HG03354 (cell line): ENCODE results near the gene NELL2.
"Not testable (repeated sequence)": the region's sequence is repeated elsewhere in the genome, so short reads cannot be mapped to it uniquely, and the experiment has no call there.

Source experiments
- ATAC-seq: cut with Tn5 transposase; IDR thresholded peaks from one replicate; pipeline ENCODE4 v1.9.1; 2021; ENCODE audit warnings: mild to moderate bottlenecking; ENCODE audit not compliant: unreplicated experiment, poor library complexity, severe bottlenecking

NELL2 gene

GRCh38 chr12:44848703-44849085 is 27.4 kb downstream of the NELL2 start:
- peak; percentile 66 for ATAC-seq

DNA sequence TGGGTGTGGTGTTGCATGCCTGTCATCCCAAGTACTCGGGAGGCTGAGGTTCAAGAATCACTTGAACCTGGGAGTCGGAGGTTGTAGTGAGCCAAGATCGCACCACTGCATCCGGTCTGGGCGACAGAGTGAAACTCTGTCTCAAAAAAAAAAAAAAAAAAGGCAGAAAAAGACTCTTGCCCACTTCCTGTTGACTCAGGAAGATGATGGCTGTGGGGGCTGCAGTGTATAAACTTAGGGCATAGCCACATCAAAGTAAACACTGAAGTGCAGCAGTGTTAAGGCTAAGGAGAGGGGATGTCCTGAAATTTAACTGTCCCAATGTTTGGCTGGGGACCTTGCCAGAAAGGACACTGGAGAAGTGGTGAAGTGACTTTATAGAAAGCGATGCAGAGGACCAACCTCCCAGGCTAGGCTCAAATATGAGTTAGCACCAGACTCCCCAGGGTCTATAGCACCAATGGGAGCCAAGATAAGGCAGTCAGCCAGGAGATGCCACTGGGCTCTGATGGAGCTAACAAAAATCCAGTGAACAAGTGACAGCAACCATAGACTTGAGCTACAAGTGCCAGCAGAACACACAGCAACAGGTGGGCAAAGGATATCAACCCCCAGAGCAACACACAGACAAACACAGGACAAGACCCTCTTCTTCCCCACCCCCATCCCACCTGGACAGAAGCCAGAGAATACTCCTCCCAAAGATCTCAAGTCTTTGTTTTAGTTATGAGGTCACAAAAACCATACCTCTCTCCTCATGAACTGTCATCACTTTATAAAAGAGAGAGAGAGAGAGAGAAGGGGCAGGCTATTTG is 28.0 kb downstream of the NELL2 start:
- peak; percentile 89 for ATAC-seq

GRCh38 chr12:44847403-44847802 is 28.7 kb downstream of the NELL2 start:
- peak; percentile 13 for ATAC-seq

DNA sequence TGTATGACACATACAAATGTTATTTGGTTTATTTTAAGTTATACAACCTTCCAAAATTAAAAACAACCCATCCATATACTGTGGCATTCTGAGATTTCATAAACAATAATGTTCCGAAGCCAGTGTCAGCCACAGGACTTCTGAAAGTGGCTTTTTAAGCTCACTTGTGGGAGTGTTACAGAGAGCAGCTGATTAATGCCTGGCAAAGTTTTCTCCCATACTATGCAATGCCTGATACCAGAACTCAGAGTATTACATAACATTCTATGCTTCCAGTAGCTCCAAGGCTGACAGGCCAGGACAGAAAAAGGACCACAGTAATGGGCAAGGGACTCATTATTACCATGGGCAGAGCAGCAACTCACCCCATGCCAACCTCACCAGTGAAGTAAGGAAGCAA is 29.3 kb downstream of the NELL2 start:
- ATAC-seq = no peak

DNA sequence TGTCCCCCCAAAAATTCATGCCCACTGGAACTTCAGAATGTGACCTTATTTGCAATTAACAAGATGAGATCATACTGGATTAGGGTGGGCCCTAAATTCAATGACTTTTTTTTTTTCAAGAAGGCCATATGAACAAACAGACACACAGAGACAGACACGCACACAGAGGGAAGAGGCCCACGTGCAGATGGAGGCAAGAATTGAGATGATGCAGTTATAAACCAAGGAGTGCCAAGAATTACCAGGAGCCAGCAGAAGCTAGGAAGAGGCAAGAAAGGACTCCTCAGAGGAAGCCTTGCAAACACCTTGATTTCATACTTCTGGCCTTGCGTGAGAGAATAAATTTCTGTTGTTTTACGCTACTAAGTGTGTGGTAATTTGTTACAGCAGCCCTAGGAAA is 33.4 kb downstream of the NELL2 start:
- no peak for ATAC-seq

DNA sequence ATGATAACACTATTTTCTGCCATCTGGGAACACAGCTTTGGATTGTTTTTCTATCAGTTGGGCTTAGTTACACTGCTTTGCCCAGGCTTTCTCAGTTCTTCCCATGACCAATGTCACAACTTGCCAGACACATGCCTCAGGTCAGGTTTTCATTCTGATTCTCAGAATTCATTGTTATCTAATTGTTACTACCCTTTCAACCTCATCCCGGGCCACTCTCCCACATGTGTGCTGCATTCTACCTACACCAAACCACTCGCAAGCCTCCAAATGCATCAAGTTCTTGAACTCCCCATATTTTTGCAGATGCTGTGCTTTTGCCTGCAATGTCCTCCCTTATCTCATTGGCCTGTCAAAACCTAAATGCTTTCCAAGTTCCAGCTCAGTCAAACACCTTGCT is 36.3 kb downstream of the NELL2 start:
- ATAC-seq = no peak

DNA sequence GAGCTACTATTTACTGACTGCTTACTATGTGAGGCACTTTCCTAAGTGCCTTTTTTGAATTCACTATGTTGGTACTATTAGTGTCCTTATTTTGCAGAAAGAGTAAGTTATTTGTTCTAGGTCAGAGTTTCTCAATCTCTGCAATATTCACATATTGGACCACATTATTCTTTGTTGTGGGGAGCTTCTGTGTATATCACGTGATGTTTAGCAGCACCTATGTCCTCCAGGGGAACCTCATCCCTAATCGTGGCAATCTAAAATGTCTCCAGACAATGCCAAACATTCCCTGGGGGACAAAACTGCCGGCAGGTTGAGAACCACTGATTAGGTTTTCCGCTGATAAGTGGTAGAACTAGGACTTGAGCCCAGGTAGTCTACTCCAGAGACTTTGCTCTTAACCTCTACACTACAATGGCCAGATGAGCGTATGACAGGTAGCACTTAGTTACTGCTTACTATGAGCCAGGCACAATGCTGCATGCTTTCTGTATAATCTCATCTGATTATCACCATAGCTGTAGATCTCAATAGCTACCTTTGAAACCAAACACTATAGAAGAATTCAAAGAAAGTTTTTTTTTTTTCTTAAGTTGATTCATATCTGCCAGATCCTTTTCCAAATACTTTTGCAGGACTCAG is 38.9 kb downstream of the NELL2 start:
- ATAC-seq = no peak

GRCh38 chr12:44835641-44836379 is 40.3 kb downstream of the NELL2 start:
- no peak for ATAC-seq

DNA sequence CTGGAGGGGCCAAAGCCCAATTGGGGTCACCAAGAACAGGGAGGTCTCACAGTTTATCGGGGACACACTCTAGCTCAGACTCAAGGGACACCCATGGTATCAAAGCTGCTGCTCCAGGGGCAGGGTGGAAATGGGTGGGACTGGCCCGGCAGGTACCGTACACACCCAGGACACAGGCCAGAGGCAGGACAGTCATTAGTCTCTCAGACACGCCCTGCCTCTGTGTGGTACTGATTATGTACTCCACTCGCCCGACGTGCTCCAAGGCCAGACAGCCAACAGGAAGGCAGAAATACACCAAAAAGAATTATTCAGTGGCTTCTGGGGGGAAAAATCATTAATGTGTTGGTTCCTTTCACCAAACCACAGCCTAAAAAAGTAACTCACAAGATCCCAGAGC is 41.1 kb downstream of the NELL2 start:
- not testable (repeated sequence) for ATAC-seq

DNA sequence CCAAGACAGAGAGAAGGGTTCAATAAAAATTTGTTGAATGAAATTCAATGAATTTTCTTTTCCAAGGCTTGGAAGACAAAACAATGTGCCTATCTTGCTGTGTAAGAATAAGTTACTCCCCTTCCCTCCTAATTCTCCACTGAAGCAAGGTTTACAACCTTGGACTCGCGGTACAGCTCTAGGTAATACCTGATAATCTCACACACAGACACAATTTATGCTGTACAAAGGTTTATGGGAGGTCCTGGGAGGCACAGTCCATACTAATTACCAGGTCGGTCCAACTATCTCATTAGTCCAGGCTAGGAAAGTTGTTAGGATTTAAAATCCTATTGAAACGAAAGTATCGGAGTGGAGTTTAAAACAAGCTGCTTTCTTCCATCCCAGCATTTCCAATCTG is 42.6 kb downstream of the NELL2 start:
- ATAC-seq = no peak

- no peak for ATAC-seq
Observed at GRCh38 chr12:44830566-44831055, 45.5 kb downstream of the NELL2 start.

DNA sequence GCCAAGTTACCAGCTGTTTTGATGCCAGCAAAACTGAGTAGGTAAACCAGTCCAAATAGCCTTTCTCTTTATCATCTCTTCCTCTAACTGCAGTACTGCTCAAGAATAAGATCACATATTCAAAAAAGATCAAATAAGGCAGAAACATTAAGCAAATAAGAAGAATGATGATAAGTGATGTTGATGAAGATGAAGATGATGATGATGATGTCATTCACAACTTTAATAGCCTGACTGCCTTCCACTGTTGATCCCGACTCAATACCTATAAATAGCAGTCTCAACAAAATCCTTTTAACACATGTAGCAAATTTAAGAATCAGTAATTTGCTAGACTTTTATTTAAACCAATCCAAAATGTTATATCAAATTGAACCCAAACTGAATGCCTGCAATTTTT is 47.1 kb downstream of the NELL2 start:
- ATAC-seq = no peak

DNA sequence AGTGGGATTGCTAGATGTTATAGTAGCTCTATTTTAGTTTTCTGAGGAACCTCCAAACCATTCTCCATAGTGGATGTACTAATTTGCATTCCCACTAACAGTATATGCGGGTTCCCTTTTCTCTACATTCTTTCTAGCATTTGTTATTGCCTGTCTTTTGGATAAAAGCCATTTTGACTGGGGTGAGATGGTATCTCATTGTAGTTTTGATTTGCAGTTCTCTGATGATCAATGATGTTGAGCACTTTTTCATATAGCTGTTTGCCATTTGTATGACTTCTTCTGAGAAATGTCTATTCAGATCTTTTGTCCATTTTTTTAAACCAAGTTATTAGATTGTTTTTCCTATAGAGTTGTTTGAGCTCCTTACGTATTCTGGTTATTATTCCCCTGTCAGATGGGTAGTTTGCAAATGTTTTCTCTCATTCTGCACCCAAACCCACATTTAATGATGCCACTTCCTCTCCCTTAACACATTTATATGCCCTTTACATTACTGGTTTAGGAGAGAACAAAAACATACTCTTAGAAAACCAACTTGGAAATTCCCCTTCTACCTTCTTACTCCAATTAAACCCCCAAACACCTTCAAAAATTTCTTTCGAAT is 48.2 kb downstream of the NELL2 start:
- ATAC-seq = no peak

GRCh38 chr12:44821702-44822101 is 54.4 kb downstream of the NELL2 start:
- ATAC-seq = not testable (repeated sequence)

DNA sequence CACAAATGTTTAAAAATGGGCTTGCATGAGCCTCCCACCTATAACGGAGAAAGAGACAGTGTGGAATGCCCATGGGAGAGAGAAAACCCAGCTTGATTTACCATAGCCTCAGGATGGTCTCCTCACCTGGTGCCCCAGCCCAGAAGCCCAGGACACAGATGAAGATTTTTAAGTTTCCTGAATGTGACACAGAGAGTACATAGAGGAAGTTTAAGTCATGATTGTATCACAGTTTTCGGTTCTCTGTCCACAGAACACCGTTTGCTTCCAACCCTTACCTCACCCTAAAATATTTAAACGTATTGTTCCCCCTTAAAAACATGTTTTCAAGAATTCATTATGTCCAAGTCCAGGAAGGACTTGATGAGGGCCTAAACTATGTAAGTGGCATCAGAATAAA is 56.2 kb downstream of the NELL2 start:
- ATAC-seq = no peak

- no peak for ATAC-seq
Observed at GRCh38 chr12:44817687-44818086, 58.4 kb downstream of the NELL2 start.

DNA sequence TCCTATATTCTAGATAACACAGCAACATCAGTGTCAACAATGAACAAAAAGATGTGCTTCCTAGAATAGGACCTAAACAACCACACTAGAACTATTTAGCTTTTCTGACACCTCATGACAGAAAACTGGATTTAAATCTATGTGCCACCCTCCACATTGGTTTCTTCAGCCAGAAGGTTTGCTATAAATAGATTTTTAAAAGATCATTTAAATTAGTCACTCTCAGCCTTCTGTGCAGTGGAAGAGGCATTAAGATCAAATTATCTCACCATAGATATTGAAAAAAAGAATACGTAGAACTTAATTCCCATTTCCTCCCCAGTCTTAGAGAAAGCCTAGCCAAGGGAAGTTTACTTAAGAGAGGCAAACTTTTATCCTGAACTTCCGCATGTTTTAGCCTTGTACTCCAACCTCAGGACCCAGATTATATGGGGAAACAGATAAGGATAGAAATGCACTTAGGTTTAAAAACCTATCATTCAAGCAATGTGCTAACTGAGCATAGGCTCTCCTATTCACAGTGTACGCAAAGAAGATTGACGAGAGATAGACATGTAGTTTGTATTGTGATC is 59.6 kb downstream of the NELL2 start:
- no peak for ATAC-seq

DNA sequence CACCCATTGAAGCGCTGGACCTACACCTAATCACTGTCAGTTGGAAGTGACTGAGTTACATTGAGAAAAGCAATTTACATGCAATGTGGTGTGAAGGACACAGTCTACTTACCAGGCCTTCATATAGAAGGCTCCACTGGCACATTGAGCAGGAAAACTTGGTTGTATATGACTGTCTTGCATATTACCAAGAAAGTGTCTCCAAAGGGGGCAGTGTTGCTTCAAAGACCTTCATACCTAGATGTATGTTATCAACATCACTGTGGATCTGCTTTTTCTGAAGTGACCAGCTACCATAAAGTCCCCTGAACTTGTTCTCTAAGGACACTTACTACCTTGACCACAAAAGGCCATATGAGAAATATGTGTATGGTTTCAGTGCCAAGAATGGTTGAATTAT is 64.1 kb downstream of the NELL2 start:
- ATAC-seq = peak; percentile 61

GRCh38 chr12:44804068-44804467 is 72.0 kb downstream of the NELL2 start:
- ATAC-seq = no peak

- no peak for ATAC-seq
Observed at GRCh38 chr12:44795970-44796369, 80.1 kb downstream of the NELL2 start.
